H4 (cell line): ENCODE measurements around the gene USP13. TPM values are rescaled to one million over a fixed set of nuclear protein-coding genes. Genes with fewer than 3 reads are reported as not detected.
"Not testable (repeated sequence)": the region's sequence is repeated elsewhere in the genome, so short reads cannot be mapped to it uniquely, and the experiment has no call there.

Experiments
- DNase-seq: peaks from one replicate; pipeline ENCODE4 v3.0.0-alpha.2; 2015; ENCODE audit warnings: low spot score
- total RNA-seq: library from RNA; depleted of rRNA; stranded (reverse); fragments of >200 nt; shearing (Covaris generic); gene quantifications from 2 replicates; pipeline ENCODE4 v1.2.3, GENCODE V29; 2014; rRNA removed

Gene USP13, protein sequence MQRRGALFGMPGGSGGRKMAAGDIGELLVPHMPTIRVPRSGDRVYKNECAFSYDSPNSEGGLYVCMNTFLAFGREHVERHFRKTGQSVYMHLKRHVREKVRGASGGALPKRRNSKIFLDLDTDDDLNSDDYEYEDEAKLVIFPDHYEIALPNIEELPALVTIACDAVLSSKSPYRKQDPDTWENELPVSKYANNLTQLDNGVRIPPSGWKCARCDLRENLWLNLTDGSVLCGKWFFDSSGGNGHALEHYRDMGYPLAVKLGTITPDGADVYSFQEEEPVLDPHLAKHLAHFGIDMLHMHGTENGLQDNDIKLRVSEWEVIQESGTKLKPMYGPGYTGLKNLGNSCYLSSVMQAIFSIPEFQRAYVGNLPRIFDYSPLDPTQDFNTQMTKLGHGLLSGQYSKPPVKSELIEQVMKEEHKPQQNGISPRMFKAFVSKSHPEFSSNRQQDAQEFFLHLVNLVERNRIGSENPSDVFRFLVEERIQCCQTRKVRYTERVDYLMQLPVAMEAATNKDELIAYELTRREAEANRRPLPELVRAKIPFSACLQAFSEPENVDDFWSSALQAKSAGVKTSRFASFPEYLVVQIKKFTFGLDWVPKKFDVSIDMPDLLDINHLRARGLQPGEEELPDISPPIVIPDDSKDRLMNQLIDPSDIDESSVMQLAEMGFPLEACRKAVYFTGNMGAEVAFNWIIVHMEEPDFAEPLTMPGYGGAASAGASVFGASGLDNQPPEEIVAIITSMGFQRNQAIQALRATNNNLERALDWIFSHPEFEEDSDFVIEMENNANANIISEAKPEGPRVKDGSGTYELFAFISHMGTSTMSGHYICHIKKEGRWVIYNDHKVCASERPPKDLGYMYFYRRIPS
- total RNA-seq = 5.3 and 10.3 TPM in 2 replicates

DNA sequence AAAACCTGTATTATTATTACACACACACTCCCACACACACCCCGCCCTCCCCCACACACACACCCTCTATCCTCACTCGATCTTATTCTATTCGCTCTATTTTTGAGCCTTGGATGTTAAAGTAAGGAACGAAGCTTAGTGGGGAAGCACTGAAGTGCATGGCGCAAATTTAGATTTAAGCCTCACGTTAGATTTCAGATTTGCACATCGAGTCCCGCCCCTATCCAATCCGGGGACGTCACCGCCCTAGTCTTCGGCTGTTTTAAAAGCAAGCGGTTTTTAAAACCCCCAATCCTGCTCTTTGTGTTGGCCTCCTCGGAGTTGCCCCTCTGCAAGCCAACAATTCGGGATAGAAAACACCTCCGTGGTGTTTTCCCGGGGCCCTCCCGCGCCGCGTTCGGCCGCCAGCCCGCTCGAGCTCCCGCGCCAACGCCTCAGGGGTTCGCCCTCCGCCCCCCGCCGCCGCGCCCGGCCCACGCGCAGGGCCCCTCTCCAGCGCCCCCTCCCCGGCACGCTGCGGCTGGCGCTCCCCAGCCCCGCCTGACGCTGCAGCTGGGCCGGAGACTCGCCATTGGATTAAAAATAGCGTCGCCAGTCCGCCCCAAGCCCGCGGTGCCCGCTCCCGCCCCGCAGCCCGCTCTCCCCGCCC is at the start of gene USP13:
Gene USP13 (plus strand): TSS at position 594 of the 649 bp plus-strand sequence. CDS start 186 bp downstream, outside the sequence.
- DNase-seq = peak; percentile 75

DNA sequence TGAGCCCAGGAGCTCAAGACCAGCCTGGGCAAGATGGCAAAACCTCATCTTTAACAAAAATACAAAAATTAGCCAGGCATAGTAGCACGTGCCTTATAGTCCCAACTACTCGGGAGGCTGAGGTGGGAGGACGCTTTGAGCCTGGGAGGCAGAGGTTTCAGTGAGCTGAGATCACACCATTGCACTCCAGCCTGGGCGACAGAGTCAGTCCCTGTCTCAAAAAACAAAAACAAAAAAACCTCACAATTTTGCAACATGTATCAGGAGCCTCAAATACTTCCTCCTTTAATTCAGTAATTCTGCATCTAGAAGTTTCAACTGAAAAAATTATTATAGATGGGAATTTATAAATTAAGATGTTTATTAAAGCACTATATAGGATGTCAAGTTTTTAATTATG is 49.5 kb upstream of the USP13 start:
- no peak for DNase-seq

GRCh38 chr3:179603831-179604230 is 49.0 kb upstream of the USP13 start:
- no peak for DNase-seq

- DNase-seq = peak; percentile 99
Observed at GRCh38 chr3:179604321-179605078, 48.3 kb upstream of the USP13 start, which contains the start of the genes MRPL47 and NDUFB5. Gene MRPL47, minus strand, starts transcription at chr3:179604638. Its CDS starts 14 bp downstream, at chr3:179604624. Gene NDUFB5, plus strand, starts transcription at chr3:179604794. Its CDS starts 22 bp downstream, at chr3:179604816.

- no peak for DNase-seq
Observed at GRCh38 chr3:179606534-179607085, 46.2 kb upstream of the USP13 start.

DNA sequence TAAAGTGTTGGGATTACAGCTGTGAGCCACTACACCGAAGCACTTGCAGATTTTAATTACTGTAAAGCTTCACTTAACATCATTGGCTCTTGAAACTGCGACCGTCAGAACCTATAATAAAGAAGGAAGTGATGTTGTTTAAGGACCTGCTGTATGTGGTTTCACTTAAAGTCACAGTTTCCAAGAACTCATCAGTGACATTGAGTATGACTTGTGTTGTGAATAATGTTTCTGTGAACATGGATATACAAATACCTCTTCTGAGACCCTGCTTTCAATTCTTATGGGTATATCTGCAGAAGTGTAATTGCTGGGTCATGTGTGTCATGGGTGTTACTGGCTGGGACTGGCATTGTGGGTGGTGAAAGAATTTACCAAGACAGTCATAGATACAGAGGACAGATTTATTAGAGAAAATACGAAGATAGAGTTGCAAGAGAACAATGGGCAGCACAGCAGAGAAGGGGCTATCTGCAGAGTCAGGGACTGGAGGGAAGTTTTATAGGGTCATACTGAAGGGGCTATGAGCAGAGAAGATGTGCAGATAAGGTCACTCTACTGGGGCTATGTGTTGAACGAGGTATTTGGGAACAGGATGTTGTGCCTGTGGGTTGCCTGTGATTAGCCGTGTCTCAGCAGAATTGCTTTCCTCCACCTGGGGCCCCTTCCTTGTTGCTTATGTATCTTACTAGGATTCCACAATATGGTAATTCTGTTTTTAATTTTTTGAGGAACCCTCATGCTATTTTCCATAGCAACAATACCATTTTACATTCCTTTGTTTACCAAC is 43.7 kb upstream of the USP13 start:
- no peak for DNase-seq

GRCh38 chr3:179610066-179610465 is 42.8 kb upstream of the USP13 start:
- DNase-seq = no peak

DNA sequence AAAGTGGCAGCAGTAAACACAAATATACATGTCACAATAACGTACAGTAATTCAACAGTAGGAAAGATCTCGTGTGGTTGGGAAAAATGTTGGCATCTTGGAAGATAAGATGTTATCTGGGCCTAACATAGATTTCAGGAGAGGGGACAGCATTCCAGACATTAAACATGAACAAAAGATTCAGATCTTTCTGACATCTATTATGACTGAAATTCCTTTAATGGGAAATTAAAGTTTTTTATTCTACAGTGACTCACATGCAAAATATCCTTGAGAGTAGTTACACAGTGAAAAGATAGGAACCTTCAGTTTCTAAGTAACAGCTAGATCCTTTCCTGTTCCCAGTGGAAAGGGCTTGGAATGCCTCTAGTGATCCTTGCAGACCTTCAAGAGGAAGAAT is 39.0 kb upstream of the USP13 start:
- no peak for DNase-seq

DNA sequence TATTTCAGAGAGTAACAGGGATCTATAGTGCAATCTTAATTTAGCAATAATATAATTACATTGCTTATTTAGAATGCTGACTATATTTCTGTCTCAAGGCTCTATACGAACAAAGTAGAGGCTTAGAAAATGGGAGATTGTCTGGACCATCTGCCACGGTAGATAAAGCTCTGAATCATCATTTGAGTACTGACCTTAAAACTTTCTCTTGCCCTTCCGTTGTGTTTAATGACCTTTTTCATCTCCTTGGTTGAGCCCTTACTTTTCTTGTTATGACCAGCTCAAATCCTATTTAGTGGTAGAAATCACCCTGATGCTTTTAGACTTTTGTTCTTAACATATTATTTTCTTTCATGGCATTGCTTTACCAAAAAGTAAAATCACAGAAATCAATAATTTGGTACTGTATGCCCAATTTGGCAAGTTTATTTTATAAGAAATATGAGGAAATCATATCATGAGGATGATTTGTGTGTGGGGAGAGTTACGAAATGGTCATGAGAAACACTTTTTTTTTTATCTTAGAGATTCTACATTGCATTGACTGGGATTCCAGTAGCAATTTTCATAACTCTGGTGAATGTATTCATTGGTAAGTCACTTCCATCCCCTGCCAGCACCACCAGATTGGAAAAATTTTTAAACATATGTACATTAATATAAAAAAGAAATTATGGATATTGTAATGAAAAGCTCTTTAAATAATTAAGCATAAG is 37.2 kb upstream of the USP13 start:
- no peak for DNase-seq

DNA sequence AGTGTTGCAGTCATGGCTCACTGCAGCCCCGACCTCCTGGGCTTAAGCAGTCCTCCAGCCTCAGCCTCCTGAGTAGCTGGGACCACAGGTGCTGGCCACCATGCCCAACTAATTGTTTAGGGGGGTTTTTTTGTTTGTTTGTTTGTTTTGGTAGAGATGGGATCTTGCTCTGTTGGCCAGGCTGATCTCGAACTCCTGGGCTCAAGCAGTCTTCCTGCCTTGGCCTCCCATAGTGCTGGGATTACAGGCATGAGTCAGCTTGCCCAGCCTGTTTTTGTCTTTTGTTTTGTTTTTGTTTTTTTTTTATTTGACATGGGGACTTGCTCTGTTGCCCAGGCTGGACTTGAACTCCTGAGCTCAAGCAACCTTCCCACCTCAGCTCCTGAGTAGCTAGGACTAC is 30.8 kb upstream of the USP13 start:
- DNase-seq = no peak

DNA sequence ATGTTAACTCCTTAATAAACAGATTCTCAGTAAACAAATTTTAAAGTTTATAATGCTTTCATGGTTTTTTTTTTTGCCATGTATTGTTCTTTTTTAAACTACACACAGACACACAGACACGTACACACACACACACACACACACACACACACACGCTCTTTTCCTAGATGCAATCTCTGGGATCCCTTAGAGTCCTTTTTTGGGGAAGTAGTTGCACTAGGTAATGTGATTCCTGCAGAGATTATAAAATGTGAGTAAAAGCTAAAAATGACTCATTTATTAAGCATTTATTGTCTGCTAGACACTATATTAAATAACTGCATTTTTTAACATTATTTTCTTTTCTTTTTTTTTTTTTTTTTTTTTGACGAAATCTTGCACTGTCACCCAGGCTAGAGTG is 28.4 kb upstream of the USP13 start:
- no peak for DNase-seq

DNA sequence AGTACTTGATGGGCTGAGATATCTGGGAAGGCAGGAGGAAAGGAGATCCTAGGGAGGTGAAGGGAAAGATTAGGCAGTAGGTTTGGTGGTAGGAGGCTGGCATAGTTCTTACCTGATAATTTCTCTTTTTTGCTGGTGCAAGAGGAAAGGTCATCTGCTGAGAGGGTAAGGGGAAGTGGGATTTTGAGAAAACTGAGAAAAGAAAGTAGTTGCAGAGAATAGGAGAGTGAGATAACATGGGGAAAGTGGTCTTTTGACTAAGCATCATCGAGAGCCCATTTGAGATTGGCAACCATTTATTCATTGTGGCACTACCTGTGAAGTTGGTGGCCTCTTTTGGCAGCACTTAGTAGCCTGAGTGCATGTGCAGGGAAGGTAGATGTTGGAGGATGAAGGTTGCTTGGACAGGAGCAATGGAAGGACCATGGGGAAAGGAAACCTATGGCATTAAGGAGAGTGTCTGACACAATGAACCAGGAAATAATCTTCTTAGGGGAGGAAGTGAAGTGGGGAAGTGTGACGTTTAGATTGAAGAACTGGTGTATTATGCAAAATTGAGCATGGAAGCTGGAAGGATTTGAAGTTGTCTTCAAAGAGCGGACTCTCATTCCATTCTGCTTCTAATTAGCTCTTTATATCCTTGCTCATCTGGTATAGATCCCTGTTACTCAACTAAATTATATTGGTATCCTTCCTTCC is 21.9 kb upstream of the USP13 start:
- no peak for DNase-seq

DNA sequence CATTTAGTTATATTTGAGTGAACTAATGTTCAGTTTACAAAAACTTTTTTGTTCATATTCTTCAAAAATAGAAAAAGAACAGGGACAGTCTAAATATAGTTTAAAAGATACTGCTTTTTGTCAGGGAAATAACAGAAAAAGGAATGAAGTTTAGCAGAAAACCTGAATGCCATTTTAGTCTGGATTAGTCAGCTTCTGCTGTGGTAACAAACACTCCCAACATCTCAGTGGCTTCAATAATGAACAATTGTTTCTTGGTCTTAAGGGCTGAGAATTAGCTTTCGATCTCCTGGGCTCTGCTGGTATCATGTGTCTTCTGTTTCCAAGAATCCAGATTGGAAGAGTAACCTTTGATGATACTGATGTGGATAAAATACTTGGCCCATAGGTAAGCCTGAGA is 12.4 kb upstream of the USP13 start:
- DNase-seq = no peak

DNA sequence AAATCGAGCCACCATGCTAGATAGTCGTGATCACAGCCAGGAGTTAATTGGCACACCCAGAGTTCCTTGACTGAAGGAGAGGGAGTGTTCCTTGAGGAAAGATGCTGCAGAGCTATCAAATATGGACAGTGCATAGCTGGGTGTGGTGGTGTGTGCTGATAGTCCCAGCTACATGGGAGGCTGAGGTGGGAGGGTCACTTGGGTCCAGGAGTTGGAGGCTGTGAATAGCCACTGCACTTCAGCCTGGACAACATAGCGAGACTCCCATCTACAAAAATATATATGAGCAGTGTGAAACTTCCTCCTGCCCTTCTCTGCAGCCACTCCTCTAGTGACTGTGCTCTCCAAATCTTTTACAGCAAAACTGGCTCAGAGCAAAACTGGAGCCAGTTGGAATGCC is 10.0 kb upstream of the USP13 start:
- DNase-seq = no peak

DNA sequence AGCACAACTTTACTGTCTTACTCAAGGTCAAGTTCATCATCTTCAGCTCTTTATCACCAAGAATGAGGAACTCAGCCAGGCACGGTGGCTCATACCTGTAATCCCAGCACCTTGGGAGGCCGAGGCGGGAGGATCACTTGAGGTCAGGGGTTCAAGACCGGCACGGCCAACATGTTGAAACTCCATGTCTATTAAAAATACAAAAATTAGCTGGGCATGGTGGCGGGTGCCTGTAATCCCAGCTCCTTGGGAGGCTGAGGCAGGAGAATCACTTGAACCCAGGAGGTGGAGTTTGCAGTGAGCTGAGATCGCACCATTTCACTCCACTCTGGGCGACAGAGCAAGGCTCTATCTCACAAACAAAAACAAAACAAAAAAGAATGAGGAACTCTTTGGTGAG is 9.0 kb upstream of the USP13 start:
- not testable (repeated sequence) for DNase-seq

GRCh38 chr3:179646177-179646576 is 6.7 kb upstream of the USP13 start:
- no peak for DNase-seq

GRCh38 chr3:179651687-179652446 is 973 bp upstream of the USP13 start:
- DNase-seq = no peak
